ENCODE measurements around the gene GATC. TPM values are rescaled to one million over a fixed set of nuclear protein-coding genes. Genes with fewer than 3 reads are reported as not detected.
A peak's percentile ranks its signal among the peaks of the same experiment; 100 is the strongest.

The GATC gene
- total RNA-seq, 2 experiments from 2014 or later, result 32.2 to 39.3 TPM

GRCh38 chr12:120495186-120495730 is 49.0 kb downstream of the GATC start:
- peak overlapping the region; percentile 72 for H3K27ac Mint-ChIP-seq
- peaks cover 25% of the 10 kb centered on the region for H3K4me1 Mint-ChIP-seq (ENCODE audit: low read depth)
- peak; percentile 3 for ATAC-seq
- intact Hi-C loops (cut with micrococcal nuclease), result no loop called here
- H3K4me3 Mint-ChIP-seq, result peak overlapping the region; percentile 91
- H3K9me3 Mint-ChIP-seq, result no peaks in the 10 kb centered on the region
- H3K27me3 Mint-ChIP-seq, result no peaks in the 10 kb centered on the region
- TF ChIP-seq, protein P1, sequence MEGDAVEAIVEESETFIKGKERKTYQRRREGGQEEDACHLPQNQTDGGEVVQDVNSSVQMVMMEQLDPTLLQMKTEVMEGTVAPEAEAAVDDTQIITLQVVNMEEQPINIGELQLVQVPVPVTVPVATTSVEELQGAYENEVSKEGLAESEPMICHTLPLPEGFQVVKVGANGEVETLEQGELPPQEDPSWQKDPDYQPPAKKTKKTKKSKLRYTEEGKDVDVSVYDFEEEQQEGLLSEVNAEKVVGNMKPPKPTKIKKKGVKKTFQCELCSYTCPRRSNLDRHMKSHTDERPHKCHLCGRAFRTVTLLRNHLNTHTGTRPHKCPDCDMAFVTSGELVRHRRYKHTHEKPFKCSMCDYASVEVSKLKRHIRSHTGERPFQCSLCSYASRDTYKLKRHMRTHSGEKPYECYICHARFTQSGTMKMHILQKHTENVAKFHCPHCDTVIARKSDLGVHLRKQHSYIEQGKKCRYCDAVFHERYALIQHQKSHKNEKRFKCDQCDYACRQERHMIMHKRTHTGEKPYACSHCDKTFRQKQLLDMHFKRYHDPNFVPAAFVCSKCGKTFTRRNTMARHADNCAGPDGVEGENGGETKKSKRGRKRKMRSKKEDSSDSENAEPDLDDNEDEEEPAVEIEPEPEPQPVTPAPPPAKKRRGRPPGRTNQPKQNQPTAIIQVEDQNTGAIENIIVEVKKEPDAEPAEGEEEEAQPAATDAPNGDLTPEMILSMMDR (IDR thresholded peaks at IDR 0.05), result no peak
- ChIA-PET POLR2A (interaction anchor here (0.8 to 2.4 kb wide), 11 partner anchors 8 to 294 kb away, joined by 3 to 8 read pairs (median 3); partner anchors contain the start of gene SRSF9), CTCF (interaction anchor here (1.2 to 3.5 kb wide), 5 partner anchors 26 to 179 kb away, joined by 3 to 25 read pairs (median 4); partner anchors contain the start of gene SRSF9)
- no peak for DNase-seq
- H3K36me3 Mint-ChIP-seq (ENCODE audit: low read depth), result peaks cover 22% of the 10 kb centered on the region

DNA sequence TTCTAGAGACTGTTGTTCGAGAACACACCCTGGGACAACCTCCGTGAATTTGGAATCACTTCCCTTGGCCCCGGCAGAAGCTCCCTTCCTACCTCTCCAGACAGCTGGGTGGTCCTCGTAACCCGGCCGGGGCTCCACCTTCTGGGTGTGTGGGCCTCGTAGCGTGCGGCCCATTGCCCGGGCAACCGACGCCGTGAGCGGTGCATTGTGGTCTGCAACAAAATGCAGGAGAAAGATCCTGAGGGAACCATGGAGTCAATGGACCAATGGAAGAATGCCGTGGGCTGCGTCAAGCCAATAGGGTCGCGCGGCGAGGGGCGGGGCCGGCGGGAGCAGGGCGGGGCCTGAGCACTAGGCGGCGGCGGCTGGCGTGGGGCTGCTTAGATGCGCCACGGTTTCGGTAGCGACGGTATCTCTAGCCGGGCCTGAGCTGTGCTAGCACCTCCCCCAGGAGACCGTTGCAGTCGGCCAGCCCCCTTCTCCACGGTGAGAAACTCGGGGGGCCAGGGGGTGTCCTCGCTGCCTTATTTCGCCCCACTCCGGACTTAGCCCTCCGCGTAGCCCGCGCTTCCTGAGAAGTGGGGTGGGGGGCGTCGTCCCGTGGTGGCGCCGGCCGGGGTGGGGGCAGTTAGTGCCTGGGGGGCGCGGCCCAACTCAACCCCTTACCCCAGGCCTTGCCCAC is 49.6 kb downstream of the GATC start, which contains the start of gene DYNLL1:
DYNLL1 (plus strand) TSS at position 383 of the 682 bp plus-strand sequence. CDS start 309 bp downstream, outside the sequence.
- ChIA-PET CTCF (interaction anchor here (0.6 to 3.5 kb wide), 10 partner anchors 20 to 203 kb away, joined by 3 to 25 read pairs (median 4); partner anchors contain the start of genes COQ5 and SRSF9), POLR2A (interaction anchor here (0.6 to 2.4 kb wide), 16 partner anchors 9 to 295 kb away, joined by 3 to 8 read pairs (median 4); partner anchors contain the start of genes RNU4-2, RPLP0 and SRSF9)
- ATAC-seq (peak; percentile 98), DNase-seq (peak; percentile 98)
- TF ChIP-seq, protein P1 (IDR thresholded peaks at IDR 0.05), result no peak
- no peaks in the 10 kb centered on the region for H3K9me3 Mint-ChIP-seq
- peak within 1 kb of the TSS; percentile 91 for H3K4me3 Mint-ChIP-seq
- peaks cover 25% of the 10 kb centered on the region for H3K4me1 Mint-ChIP-seq (ENCODE audit: low read depth)
- peak within 1 kb of the TSS; percentile 84 for H3K27ac Mint-ChIP-seq
- H3K36me3 Mint-ChIP-seq (ENCODE audit: low read depth), result peaks cover 27% of the 10 kb centered on the region
- intact Hi-C loops (cut with micrococcal nuclease), result no loop called here
- no peaks in the 10 kb centered on the region for H3K27me3 Mint-ChIP-seq

- H3K4me3 Mint-ChIP-seq, result peak overlapping the region; percentile 91
- CTCF ChIA-PET, result interaction anchor here (0.6 to 3.5 kb wide), 14 partner anchors 12 to 554 kb away, joined by 3 to 25 read pairs (median 4); partner anchors contain the start of genes COQ5 and SRSF9
- DNase-seq, result peak; percentile 61
- H3K36me3 Mint-ChIP-seq (ENCODE audit: low read depth), result peaks cover 27% of the 10 kb centered on the region
- no peaks in the 10 kb centered on the region for H3K27me3 Mint-ChIP-seq
- H3K27ac Mint-ChIP-seq, result peak overlapping the region; percentile 84
- TF ChIP-seq, protein P1 (IDR thresholded peaks at IDR 0.05), result no peak
- peak; percentile 20 for ATAC-seq
- H3K4me1 Mint-ChIP-seq (ENCODE audit: low read depth), result peaks cover 25% of the 10 kb centered on the region
- no peaks in the 10 kb centered on the region for H3K9me3 Mint-ChIP-seq
- intact Hi-C loops (cut with micrococcal nuclease), result no loop called here
- POLR2A ChIA-PET, result interaction anchor here (0.6 to 2.4 kb wide), 18 partner anchors 8 to 295 kb away, joined by 3 to 8 read pairs (median 4); partner anchors contain the start of genes RNU4-2, RPLP0 and SRSF9
These were observed 50.4 kb downstream of the GATC start for GRCh38 chr12:120496413-120497340.

DNA sequence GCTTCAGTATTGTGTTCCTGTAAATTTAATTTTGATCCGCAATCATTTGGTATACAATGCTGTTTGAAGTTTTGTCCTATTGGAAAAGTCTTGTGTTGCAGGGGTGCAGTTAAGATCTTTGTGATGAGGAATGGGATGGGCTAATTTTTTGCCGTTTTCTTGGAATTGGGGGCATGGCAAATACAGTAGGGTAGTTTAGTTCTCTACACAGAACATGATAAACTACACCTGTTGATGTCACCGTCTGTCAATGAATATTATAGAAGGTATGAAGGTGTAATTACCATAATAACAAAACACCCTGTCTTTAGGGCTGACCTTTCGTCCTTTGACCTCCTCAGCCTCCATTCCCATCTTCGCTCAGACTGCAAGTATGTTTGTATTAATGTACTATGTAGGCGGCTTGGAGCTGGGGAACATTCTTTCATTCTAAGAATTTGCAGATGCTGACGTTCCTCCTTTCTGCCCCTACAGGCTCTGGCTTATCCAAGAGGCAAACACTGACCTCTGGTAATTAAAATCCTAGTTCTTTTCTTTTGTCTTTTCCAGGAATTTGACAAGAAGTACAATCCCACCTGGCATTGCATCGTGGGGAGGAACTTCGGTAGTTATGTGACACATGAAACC is 51.4 kb downstream of the GATC start:
- DNase-seq (no peak), ATAC-seq (no peak)
- CTCF ChIA-PET, result interaction anchor here (0.6 to 3.5 kb wide), 5 partner anchors 11 to 57 kb away, joined by 3 to 25 read pairs (median 5); partner anchors contain the start of gene SRSF9
- peaks cover 25% of the 10 kb centered on the region for H3K4me1 Mint-ChIP-seq (ENCODE audit: low read depth)
- TF ChIP-seq, protein P1 (IDR thresholded peaks at IDR 0.05), result no peak
- H3K27me3 Mint-ChIP-seq, result no peaks in the 10 kb centered on the region
- peak overlapping the region; percentile 84 for H3K27ac Mint-ChIP-seq
- POLR2A ChIA-PET, result interaction anchor here (0.6 to 1.7 kb wide), 8 partner anchors 12 to 137 kb away, joined by 3 to 7 read pairs (median 4); partner anchors contain the start of gene SRSF9
- H3K9me3 Mint-ChIP-seq, result no peaks in the 10 kb centered on the region
- H3K4me3 Mint-ChIP-seq, result peak overlapping the region; percentile 91
- intact Hi-C loops (cut with micrococcal nuclease), result no loop called here
- H3K36me3 Mint-ChIP-seq (ENCODE audit: low read depth), result peaks cover 27% of the 10 kb centered on the region

All from activated CD8-positive, alpha-beta T cell treated with anti-CD3 and anti-CD28 coated beads for 36 hours (primary cell).